Activated gamma-delta T cell treated with anti-CD3 and anti-CD28 coated beads, Interleukin-2, amount 50 U/mL, for 16 hours (primary cell): ENCODE data around the gene MRGPRG.
"Not testable (repeated sequence)": the region's sequence is repeated elsewhere in the genome, so short reads cannot be mapped to it uniquely, and the experiment has no call there.

Experiments used
- DNase-seq: peaks from one replicate; pipeline ENCODE4 v3.0.0-alpha.2; 2020; ENCODE audit warnings: low read depth

MRGPRG gene, protein sequence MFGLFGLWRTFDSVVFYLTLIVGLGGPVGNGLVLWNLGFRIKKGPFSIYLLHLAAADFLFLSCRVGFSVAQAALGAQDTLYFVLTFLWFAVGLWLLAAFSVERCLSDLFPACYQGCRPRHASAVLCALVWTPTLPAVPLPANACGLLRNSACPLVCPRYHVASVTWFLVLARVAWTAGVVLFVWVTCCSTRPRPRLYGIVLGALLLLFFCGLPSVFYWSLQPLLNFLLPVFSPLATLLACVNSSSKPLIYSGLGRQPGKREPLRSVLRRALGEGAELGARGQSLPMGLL

DNA sequence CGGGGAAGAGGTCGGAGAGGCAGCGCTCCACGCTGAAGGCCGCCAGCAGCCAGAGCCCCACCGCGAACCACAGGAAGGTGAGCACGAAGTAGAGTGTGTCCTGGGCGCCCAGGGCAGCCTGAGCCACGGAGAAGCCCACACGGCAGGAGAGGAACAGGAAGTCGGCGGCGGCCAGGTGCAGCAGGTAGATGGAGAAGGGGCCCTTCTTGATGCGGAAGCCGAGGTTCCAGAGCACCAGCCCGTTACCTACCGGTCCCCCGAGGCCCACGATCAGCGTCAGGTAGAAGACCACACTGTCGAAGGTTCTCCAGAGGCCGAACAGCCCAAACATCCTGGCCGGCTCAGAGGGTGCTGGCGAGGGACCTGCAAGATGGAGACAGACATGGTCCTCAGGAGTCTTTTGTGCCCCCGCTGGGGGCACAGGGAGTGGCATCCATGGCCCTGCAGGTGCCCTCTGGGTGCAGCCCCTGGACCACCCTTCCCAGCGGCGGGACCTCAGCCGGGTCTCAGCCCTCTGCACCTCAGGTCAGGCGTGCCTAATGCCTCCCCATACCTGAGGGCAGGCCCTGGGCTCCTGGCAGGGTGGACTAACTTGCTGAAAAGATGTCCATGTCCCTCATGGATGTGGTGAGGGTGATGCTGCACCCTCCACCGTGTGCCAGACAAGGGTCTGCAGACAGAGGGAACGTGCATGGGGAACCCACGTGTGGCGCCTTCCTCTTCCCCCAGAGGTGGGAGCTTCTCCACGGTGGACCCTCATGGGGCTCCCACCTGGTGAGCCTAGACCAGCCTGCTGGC lies at the start of gene MRGPRG:
Gene MRGPRG, minus strand, starts transcription at position 331 of the 798 bp plus-strand sequence. Its CDS starts 0 bp downstream, at position 331.
- no peak for DNase-seq

DNA sequence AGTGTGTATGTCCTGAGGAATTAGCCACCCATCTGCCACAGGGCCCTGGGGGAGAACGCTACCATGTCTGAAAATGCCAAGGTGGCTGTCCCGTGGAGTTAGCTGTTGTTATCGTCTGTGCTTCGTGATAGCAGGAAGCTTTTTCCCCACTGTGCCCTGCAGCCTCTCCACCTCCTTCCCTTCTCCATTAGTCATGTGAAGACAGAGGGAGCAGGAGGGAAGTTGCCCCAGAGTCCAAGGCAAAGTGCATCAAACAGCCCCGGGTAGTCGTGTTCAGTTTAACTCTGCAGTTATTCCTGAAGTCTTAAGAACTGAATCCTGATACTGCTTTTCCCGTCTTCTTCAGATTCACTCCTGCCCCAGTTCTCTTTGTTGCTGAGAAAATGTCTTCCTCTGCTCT lies 43.9 kb upstream of the MRGPRG start:
- DNase-seq = not testable (repeated sequence)

GRCh38 chr11:3261831-3262230 lies 43.2 kb upstream of the MRGPRG start:
- DNase-seq = not testable (repeated sequence)

GRCh38 chr11:3257509-3257908 lies 38.9 kb upstream of the MRGPRG start:
- DNase-seq = not testable (repeated sequence)

DNA sequence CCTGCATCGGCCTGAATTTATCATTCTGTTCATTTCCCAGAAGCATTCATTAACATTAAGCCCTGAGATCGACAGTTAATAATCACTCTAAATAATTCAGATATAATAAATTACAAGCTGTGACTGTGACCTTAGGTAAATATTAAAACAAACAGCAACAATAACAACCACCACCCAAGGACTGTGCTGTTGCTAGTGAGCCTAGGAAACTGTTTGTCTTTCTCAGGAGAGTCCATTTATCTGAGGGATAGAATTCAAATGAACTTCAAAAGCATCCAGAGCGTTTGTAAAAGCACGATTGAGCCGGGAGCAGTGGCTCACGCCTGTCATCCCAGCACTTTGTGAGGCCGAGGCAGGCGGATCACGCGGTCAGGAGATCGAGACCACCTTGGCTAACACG lies 36.6 kb upstream of the MRGPRG start:
- DNase-seq = not testable (repeated sequence)

GRCh38 chr11:3254773-3255172 lies 36.2 kb upstream of the MRGPRG start:
- DNase-seq = not testable (repeated sequence)

GRCh38 chr11:3245071-3245470 lies 26.5 kb upstream of the MRGPRG start:
- DNase-seq = no peak

DNA sequence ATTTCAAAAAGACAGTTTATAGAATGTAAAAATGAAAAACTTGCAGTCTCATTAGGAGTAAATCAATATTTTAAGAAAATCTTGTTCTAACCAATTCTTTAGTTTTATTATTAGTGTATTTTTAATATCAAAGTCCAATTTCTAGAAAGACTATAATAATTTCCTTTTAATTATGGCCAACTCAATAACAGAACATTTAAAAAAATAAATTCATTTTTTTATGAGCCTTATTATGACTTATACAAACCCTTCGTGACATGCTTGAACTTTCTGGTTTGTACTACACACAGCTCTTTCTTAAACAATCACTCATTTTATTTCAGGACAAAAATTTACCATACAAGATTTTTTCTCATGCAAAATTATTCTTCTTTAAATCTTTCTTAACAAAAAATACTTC lies 25.3 kb upstream of the MRGPRG start:
- no peak for DNase-seq

- no peak for DNase-seq
Measured at GRCh38 chr11:3237119-3237518, 18.5 kb upstream of the MRGPRG start.

DNA sequence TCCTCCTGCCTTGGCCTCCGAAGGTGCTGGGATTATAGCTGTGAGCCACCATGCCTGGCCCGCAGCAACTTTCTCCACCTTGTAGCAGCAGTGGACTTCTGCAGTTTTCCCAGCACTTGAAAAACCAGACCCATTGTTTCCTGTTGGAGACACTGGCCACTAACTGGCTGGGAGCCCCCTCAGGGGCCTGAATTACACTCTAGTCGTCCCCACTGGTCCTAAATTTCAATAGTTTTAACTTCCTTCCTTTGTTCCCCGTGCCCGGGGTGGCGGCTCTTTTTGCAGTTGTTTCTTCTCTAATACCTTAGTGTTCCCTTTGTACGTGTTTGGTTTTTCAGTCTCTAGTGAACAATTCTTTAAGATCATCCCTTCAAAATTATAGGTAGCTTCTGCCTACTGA lies 16.2 kb upstream of the MRGPRG start:
- DNase-seq = no peak

DNA sequence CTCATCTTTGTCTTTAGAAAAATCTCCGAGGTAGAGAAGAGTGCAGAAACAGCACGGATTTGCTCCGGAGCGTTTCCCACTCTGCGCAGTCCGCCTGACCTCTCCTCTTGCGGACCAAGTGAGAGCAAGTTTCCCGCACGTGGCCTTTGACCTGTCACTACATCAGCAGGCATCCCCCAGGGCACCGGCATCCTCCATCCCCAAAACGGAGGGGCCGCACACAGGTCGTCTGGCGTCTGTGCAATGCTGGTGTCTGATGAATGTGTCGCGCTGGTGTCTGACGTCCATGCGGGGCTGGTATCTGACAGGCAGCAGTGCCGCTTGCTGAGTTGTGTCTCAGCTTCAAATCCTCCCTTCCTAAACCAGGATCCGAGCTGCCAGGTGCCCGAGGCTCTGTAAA lies 14.3 kb upstream of the MRGPRG start:
- DNase-seq = no peak

DNA sequence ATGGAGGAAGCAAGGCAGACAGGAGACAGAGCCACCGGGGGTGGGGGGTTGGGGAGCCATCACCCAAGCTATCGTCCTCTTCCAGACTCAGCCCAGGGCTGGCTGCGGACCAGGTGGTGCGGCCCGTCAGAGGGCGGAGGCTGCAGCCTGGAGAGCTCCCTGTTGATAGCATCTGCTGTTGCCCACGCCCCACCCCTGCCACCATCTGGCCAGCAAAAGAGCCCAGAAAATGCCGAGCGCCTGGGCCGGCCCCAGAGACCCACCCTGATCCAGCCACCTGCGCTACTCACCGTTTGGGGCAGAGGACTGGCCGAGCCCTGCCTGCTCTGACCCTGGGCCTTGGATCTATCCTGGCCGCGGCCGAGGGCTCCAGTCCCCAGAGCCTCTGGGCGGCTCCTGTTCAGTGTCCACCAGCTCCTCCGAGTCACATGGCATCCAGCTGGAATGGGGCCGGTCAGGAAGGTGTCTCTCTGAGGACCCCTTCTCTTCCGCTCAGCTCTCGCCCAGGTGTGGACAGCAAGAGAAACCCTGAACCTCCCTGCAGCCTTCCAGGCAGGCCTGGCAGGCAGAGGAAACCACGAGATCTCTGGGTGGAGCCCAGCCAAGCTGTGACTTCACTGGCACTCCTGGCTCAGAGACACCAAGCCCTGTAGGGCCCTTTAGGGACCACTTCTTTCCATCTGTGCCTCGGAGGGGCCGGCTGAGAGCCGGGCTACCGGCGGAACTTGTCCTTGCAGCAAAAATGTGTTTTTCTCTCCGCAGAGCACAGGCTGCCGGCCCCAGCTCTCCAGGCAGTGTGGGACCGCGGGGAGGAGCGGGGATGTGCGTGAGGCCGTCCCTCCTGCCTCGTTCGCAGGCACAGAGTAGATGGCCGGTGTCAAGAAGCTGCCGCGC lies 13.5 kb upstream of the MRGPRG start, which contains the start of gene MRGPRE:
Gene MRGPRE, minus strand, starts transcription at position 567 of the 894 bp plus-strand sequence. CDS start 3,618 bp downstream, outside the sequence.
- DNase-seq = no peak

DNA sequence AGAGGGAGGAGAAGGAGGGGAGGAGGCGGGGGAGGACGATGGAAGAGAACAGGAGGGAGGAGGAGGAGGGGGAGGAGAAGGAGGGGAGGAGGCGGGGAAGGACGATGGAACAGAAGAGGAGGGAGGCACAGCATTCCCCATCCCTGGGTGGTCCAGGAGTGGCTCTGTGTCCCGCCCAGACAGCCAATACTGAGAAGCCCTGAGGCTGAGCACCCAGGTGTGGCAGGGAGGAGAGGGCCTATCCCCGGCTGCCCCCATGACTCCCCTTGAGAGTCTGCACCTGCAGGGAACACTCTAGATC lies 12.9 kb upstream of the MRGPRG start:
- no peak for DNase-seq

DNA sequence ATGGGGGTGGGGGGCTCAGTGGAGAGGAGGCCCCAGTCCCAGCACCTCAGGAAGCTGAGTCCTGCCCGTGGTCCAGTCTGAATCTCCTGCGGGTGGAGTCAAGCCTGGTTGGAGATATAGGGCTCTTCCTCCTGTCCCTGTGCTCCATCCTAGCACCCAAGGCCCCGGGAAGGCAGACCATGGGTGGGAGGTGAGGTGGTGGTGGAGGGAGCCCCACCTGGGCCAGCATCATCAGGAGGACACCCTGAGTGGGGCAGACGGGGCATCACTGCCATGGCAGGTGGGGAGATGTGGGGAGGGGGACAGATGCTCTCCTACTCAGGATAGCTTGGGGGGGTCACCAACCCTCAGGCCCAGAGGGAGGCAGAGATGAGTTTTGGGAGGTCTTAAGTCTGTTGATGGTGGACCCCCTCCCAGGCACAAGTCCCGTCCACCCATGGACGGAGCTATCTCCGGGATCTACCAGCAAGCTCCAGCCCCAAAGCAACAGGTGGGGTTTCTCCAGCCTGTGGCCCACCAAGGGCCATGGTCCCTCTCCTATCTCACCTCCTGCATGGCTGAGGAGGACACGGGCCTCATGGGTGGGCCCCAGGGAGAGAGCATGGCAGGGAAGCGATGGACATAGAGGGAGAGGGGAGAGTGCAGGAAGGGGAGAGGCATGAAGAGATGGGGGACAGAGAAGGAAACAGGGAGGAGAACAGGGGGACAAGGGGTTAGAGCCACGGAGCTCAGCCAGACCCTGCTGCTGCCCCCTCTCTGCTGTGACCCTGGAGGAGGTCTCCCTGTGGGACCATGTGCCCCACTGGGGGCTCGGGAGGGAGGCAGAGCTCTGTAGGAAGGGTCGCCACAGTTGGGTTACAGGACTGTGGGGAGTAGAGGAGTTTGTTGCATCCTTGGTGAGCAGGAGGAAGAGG lies 12.3 kb upstream of the MRGPRG start:
- DNase-seq = no peak

- DNase-seq = no peak
Measured at GRCh38 chr11:3229673-3230630, 11.3 kb upstream of the MRGPRG start.

GRCh38 chr11:3228445-3228829 lies 9.8 kb upstream of the MRGPRG start:
- DNase-seq = no peak

- DNase-seq = no peak
Measured at GRCh38 chr11:3227568-3228444, 9.2 kb upstream of the MRGPRG start.

- DNase-seq = no peak
Measured at GRCh38 chr11:3226846-3227567, 8.4 kb upstream of the MRGPRG start.
